Ovary (tissue), 9 donors: ENCODE results near the gene TUBB6. TPM values are rescaled to one million over a fixed set of nuclear protein-coding genes. Genes with fewer than 3 reads are reported as not detected.

Experiments
- DNase-seq, 5 donors: peaks; one replicate each; pipeline ENCODE4 v3.0.0-alpha.2; 2019 to 2020
- H3K27ac ChIP-seq, 2 donors: fragments of 200-600 bp; one replicate each; pipeline versions ENCODE4 v1.5.1 to v1.8.0; 2019 to 2022
- H3K27me3 ChIP-seq: fragments of 200-600 bp; one replicate; pipeline ENCODE4 v1.8.0; 2022
- H3K36me3 ChIP-seq: fragments of 200-600 bp; sonication (generic); one replicate; pipeline ENCODE4 v1.5.1; 2019
- H3K4me1 ChIP-seq: one replicate; pipeline ENCODE4 v1.8.1; 2013; ENCODE audit warnings: mild to moderate bottlenecking, moderate library complexity; ENCODE audit not compliant: insufficient read depth
- H3K4me3 ChIP-seq: fragments of 200-600 bp; sonication (generic); one replicate; pipeline ENCODE4 v1.5.1; 2017
- H3K9me3 ChIP-seq, 2 donors: fragments of 200-600 bp in 1 of 2; sonication (generic) in 1 of 2; one replicate each; pipeline versions ENCODE4 v1.5.1 to v1.8.1; 2013 to 2019; ENCODE audit warnings: mild to moderate bottlenecking in 1 of 2, moderate library complexity in 1 of 2
- EP300 ChIP-seq: sonication (generic); formaldehyde crosslinking; IDR thresholded peaks from one replicate; pipeline ENCODE4 v1.6.1; 2017; ENCODE audit warnings: antibody characterized with exemption
- POLR2A ChIP-seq: fragments of 450-650 bp; IDR thresholded peaks from one replicate; pipeline ENCODE4 v1.6.1; 2017; ENCODE audit warnings: antibody characterized with exemption, mild to moderate bottlenecking, moderate library complexity
- WGBS, 3 donors: extraction: QIAGEN DNeasy Blood & Tissue Kit in 1 of 3; methylation state at CpG; one replicate each; pipeline versions ENCODE4 v1.1.5 to v1.1.7; 2013 to 2017; 5-methylcytosine and 5-hydroxymethylcytosine counted together
- intact Hi-C, 4 donors: fragments of 100-400 bp; cut with DNase I; formaldehyde crosslinking; loops; one replicate each; pipeline versions ENCODE4 v1.11.0 to v1.15.1; 2022 to 2023
- polyA plus RNA-seq, 2 donors: library from polyadenylated mRNA; stranded (reverse); fragments of 200-250 nt in 1 of 2; fragments of 350-450 nt in 1 of 2; fragmentation: Illumina TruSeq in 1 of 2; extraction: RNeasy Lipid Tissue Mini Kit (QIAGEN cat#74804) in 1 of 2; gene quantifications; one replicate each; pipeline ENCODE4 v1.2.3, GENCODE V29; 2013 to 2014
- total RNA-seq, 7 donors: library from RNA; depleted of rRNA in 2 of 7; stranded (reverse); fragments of >200 nt in 2 of 7; fragmentation: NEBNext Ultra II Directional in 3 of 7; extraction: Animal tissue kit (Norgen Biotek cat#: 25700) in 3 of 7; gene quantifications; one replicate each; pipeline versions ENCODE4 v1.1.0 to v1.2.4, GENCODE V29; 2016 to 2023
- TF ChIP-seq, protein P1 (sequence below), 3 donors: fragments of 450-650 bp in 2 of 3; fragments of 200-600 bp in 1 of 3; IDR thresholded peaks; one replicate each; pipeline versions ENCODE4 v1.5.1 to v1.8.0; 2016 to 2022; ENCODE audit warnings: antibody characterized with exemption in 3 of 3, mild to moderate bottlenecking in 1 of 3
- donor health status: DM: no; HTN: no; CAD: no; lungs with moderate emphysema.
- donor health status: DM: no; HTN: no; CAD: no.
- donor health status: Bipolar disorder and iron deficiency.
- donor health status: DM: yes; HTN: yes; CAD: no.
- donor health status: DM: no; HTN: no; CAD: no.
- donor health status: DM: yes; HTN: yes; CAD: no.

Gene TUBB6
- total and polyA plus RNA-seq, 9 donors: 77.3 to 155 (median 121) TPM

DNA sequence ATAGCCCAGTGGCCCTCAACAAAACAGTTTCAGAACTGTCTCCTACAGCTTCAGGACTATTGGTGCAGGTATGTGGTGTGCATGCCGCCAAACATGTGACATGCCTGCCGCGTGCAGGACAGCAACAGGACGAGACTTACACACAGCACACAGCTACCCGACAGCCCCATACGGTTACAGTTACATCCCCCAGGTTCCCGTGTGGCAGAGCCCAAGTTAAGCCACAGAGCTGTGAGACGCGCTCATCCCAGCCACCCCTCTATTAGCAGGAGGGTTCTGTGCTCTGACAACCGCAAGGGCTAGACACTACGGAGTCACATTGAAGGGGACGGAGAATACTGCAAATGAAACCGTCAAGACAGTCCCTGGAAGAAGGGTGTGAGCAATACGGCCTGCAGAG, 16.4 kb upstream of the TUBB6 start:
- no peak for DNase-seq
- TF ChIP-seq, protein P1, sequence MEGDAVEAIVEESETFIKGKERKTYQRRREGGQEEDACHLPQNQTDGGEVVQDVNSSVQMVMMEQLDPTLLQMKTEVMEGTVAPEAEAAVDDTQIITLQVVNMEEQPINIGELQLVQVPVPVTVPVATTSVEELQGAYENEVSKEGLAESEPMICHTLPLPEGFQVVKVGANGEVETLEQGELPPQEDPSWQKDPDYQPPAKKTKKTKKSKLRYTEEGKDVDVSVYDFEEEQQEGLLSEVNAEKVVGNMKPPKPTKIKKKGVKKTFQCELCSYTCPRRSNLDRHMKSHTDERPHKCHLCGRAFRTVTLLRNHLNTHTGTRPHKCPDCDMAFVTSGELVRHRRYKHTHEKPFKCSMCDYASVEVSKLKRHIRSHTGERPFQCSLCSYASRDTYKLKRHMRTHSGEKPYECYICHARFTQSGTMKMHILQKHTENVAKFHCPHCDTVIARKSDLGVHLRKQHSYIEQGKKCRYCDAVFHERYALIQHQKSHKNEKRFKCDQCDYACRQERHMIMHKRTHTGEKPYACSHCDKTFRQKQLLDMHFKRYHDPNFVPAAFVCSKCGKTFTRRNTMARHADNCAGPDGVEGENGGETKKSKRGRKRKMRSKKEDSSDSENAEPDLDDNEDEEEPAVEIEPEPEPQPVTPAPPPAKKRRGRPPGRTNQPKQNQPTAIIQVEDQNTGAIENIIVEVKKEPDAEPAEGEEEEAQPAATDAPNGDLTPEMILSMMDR (IDR thresholded peaks at IDR 0.05): no peak
- TF ChIP-seq EP300 (no peak), POLR2A (no peak)

DNA sequence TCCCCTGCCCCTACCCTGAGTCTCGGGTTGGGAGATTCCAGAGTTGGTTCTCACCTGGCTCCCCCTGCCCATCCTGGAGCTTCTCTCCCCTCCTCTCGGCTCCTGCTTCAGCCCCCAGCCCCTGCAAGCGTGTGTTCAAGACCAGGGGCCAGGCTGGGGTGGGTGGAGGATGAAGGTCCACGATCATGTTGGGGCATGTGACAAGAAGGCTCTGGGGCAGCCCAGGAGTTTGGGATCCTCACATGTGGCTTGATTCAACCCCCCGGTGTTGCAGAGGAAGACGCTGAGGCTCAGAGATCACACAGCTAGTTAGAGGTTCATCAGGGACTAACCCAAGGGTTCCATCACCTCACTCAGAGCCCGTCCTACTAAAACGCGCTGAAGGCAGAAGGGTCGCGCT, 14.2 kb upstream of the TUBB6 start:
- WGBS, 3 donors: 73 to 78% (median 75%) methylated on average over 11 of the region's 11 CpGs
- intact Hi-C loops: no loop called here
- Histone ChIP-seq H3K4me1 (no peaks in the 10 kb centered on the region), H3K27ac (no peak overlapping the region), H3K4me3 (no peak overlapping the region), H3K36me3 (no peaks in the 10 kb centered on the region), H3K27me3 (no peaks in the 10 kb centered on the region), H3K9me3 (no peaks in the 10 kb centered on the region)
- DNase-seq: no peak
- TF ChIP-seq EP300: no peak

More for the DNA sequence above, 16.4 kb upstream of the TUBB6 start:
- intact Hi-C loops: no loop called here
- H3K36me3 ChIP-seq: no peaks in the 10 kb centered on the region
- no peaks in the 10 kb centered on the region for H3K27me3 ChIP-seq
- H3K9me3 ChIP-seq: no peaks in the 10 kb centered on the region
- no peak overlapping the region for H3K27ac ChIP-seq
- H3K4me3 ChIP-seq: no peak overlapping the region
- peaks cover 6% of the 10 kb centered on the region for H3K4me1 ChIP-seq
- 88 to 92% (median 91%) methylated on average over 14 of the region's 14 CpGs for WGBS, 3 donors

DNA sequence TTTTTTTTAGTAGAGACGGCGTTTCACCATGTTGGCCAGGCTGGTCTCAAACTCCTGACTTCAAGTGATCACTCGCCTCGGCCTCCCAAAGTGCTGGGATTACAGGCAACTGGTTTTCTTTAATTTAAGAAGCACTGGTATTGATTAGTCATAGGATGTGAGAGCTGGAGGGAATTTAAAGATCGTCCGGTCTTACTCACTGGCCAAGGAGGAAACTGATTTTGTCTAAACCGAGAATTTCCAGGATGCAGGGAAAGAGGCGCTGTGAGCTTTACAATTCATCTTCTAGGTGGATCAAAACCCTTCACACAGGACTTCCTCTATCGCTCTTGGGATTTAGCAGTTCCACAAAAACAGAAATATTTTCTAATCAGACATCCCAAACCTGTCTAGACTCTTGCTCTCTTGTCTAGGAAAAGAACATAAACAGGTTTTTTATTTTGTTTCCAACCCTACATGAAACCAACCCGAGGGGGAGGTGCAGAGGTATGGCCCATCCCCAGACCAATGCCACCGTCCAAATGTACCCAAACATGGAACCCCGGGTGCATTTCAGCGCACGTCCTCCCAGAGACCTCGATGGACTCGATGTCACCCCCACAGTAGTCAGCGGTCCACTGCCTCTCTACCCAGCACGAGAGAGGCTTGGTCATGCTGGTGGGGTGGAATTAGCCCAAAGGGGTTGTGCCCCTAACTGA, 12.5 kb upstream of the TUBB6 start:
- no peak overlapping the region for H3K4me3 ChIP-seq
- no peak overlapping the region for H3K27ac ChIP-seq
- intact Hi-C loops: no loop called here
- no peaks in the 10 kb centered on the region for H3K4me1 ChIP-seq
- H3K36me3 ChIP-seq: no peaks in the 10 kb centered on the region
- H3K27me3 ChIP-seq: no peaks in the 10 kb centered on the region
- DNase-seq: no peak
- 88 to 90% (median 89%) methylated on average over 18 of the region's 18 CpGs for WGBS, 3 donors
- no peaks in the 10 kb centered on the region for H3K9me3 ChIP-seq
- TF ChIP-seq EP300: no peak
- TF ChIP-seq, protein P1 (IDR thresholded peaks at IDR 0.05): no peak

DNA sequence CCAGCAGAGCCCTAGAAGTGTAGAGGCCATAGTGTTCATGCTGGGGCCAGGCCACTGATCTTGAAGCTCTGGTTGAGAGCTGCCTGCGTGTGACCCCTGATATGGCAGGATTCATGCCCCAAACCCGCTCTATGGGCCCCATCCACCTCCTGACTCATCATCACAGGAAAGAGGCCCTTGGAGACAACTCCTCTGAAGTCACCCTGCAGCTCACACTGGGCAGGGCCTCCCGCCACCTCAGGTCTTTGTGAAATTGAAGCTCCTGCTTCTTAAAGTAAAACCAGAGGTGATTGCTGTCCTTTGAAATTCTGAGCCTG, 12.0 kb upstream of the TUBB6 start:
- Histone ChIP-seq H3K4me3 (no peak overlapping the region), H3K9me3 (no peaks in the 10 kb centered on the region), H3K4me1 (no peaks in the 10 kb centered on the region), H3K36me3 (no peaks in the 10 kb centered on the region), H3K27me3 (no peaks in the 10 kb centered on the region), H3K27ac (no peak overlapping the region)
- no peak for DNase-seq
- TF ChIP-seq EP300: no peak
- no peak for TF ChIP-seq POLR2A
- TF ChIP-seq, protein P1 (IDR thresholded peaks at IDR 0.05): no peak
- 91 to 100% (median 95%) methylated on average over 3 of the region's 3 CpGs for WGBS, 3 donors
- intact Hi-C loops: no loop called here

DNA sequence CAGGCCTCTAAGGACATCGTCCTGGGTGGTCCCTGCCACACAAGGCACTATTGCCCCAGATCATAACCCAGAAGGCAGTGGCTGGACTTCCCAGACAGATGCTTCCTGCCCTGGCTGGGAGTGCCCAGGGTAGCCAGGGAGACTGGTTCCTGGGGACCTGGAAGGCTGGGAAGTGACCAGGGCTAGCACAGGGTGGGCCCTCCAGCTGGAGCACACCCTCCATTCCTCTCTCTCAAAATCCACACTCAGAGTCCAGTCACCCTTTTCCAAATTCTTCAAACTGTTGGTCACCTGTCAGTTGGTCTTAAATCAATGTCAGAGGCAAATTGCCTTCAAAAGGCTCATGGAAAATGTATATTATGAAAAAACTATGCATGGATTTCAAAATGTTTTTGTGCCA, 11.6 kb upstream of the TUBB6 start:
- DNase-seq: no peak
- WGBS, 3 donors: 78 to 88% (median 78%) methylated on average over 1 of the region's 1 CpG
- no peaks in the 10 kb centered on the region for H3K4me1 ChIP-seq
- H3K27ac ChIP-seq: no peak overlapping the region
- TF ChIP-seq, protein P1 (IDR thresholded peaks at IDR 0.05): no peak
- TF ChIP-seq POLR2A (no peak), EP300 (no peak)
- intact Hi-C loops: no loop called here
- no peaks in the 10 kb centered on the region for H3K36me3 ChIP-seq
- no peaks in the 10 kb centered on the region for H3K9me3 ChIP-seq
- H3K4me3 ChIP-seq: no peak overlapping the region
- H3K27me3 ChIP-seq: no peaks in the 10 kb centered on the region
